ENCODE data around the gene SCT. TPM values are rescaled to one million over a fixed set of nuclear protein-coding genes. Genes with fewer than 3 reads are reported as not detected.

SCT gene
- total and polyA plus RNA-seq, 2 experiments from 2014 or later = 2.6 TPM; not detected in 1

DNA sequence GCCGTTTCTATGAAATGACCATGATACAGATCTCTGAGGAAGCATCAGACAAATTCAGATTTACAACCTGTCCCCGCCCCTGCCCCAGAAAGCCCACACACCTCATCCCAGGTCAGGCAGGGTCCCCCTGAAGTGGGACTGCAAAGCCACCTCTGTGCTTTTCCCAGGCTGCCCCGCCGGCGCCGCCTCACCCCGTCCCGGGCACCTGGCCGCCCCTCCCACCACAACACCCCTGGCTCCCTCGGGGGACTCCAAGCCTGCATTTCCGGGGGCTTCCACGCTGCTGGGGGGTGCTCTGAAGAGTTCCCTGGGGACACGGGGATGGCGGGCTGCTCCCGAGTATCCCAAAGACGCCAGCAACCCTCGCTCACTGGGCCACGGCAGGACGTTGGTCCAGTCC lies 33.3 kb upstream of the SCT start:
- H3K9me2 ChIP-seq (ENCODE audit: insufficient read depth) = no peaks in the 10 kb centered on the region
- no peaks in the 10 kb centered on the region for H3K9me3 Mint-ChIP-seq
- H3K27ac ChIP-seq (ENCODE audit: low read depth) = no peak overlapping the region; the same call in 1 of the 2 replicates
- no peak overlapping the region for H2AFZ ChIP-seq
- TF ChIP-seq EZH2phosphoT487 (IDR thresholded peaks at IDR 0.05; ENCODE audit: unreplicated experiment) (no peak), JUNB (IDR thresholded peaks at IDR 0.05; ENCODE audit: unreplicated experiment) (no peak), NANOG (IDR thresholded peaks at IDR 0.05; ENCODE audit: borderline replicate concordance) (no peak), ETS1 (IDR thresholded peaks at IDR 0.05) (no peak), CREB1 (CRISPR knock-in tag; IDR thresholded peaks at IDR 0.05; ENCODE audit: low read depth) (no peak), EZH2 (IDR thresholded peaks at IDR 0.05; ENCODE audit: low read depth, unreplicated experiment) (no peak), ZNF114 (CRISPR knock-in tag; IDR thresholded peaks at IDR 0.05) (no peak)
- TF ChIP-seq, protein P1, sequence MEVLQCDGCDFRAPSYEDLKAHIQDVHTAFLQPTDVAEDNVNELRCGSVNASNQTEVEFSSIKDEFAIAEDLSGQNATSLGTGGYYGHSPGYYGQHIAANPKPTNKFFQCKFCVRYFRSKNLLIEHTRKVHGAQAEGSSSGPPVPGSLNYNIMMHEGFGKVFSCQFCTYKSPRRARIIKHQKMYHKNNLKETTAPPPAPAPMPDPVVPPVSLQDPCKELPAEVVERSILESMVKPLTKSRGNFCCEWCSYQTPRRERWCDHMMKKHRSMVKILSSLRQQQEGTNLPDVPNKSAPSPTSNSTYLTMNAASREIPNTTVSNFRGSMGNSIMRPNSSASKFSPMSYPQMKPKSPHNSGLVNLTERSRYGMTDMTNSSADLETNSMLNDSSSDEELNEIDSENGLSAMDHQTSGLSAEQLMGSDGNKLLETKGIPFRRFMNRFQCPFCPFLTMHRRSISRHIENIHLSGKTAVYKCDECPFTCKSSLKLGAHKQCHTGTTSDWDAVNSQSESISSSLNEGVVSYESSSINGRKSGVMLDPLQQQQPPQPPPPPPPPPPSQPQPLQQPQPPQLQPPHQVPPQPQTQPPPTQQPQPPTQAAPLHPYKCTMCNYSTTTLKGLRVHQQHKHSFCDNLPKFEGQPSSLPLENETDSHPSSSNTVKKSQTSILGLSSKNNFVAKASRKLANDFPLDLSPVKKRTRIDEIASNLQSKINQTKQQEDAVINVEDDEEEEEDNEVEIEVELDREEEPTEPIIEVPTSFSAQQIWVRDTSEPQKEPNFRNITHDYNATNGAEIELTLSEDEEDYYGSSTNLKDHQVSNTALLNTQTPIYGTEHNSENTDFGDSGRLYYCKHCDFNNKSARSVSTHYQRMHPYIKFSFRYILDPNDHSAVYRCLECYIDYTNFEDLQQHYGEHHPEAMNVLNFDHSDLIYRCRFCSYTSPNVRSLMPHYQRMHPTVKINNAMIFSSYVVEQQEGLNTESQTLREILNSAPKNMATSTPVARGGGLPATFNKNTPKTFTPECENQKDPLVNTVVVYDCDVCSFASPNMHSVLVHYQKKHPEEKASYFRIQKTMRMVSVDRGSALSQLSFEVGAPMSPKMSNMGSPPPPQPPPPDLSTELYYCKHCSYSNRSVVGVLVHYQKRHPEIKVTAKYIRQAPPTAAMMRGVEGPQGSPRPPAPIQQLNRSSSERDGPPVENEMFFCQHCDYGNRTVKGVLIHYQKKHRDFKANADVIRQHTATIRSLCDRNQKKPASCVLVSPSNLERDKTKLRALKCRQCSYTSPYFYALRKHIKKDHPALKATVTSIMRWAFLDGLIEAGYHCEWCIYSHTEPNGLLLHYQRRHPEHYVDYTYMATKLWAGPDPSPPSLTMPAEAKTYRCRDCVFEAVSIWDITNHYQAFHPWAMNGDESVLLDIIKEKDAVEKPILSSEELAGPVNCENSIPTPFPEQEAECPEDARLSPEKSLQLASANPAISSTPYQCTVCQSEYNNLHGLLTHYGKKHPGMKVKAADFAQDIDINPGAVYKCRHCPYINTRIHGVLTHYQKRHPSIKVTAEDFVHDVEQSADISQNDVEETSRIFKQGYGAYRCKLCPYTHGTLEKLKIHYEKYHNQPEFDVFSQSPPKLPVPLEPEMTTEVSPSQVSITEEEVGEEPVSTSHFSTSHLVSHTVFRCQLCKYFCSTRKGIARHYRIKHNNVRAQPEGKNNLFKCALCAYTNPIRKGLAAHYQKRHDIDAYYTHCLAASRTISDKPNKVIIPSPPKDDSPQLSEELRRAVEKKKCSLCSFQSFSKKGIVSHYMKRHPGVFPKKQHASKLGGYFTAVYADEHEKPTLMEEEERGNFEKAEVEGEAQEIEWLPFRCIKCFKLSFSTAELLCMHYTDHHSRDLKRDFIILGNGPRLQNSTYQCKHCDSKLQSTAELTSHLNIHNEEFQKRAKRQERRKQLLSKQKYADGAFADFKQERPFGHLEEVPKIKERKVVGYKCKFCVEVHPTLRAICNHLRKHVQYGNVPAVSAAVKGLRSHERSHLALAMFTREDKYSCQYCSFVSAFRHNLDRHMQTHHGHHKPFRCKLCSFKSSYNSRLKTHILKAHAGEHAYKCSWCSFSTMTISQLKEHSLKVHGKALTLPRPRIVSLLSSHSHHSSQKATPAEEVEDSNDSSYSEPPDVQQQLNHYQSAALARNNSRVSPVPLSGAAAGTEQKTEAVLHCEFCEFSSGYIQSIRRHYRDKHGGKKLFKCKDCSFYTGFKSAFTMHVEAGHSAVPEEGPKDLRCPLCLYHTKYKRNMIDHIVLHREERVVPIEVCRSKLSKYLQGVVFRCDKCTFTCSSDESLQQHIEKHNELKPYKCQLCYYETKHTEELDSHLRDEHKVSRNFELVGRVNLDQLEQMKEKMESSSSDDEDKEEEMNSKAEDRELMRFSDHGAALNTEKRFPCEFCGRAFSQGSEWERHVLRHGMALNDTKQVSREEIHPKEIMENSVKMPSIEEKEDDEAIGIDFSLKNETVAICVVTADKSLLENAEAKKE (CRISPR knock-in tag; IDR thresholded peaks at IDR 0.05) = no peak
- TF ChIP-seq, protein P2, sequence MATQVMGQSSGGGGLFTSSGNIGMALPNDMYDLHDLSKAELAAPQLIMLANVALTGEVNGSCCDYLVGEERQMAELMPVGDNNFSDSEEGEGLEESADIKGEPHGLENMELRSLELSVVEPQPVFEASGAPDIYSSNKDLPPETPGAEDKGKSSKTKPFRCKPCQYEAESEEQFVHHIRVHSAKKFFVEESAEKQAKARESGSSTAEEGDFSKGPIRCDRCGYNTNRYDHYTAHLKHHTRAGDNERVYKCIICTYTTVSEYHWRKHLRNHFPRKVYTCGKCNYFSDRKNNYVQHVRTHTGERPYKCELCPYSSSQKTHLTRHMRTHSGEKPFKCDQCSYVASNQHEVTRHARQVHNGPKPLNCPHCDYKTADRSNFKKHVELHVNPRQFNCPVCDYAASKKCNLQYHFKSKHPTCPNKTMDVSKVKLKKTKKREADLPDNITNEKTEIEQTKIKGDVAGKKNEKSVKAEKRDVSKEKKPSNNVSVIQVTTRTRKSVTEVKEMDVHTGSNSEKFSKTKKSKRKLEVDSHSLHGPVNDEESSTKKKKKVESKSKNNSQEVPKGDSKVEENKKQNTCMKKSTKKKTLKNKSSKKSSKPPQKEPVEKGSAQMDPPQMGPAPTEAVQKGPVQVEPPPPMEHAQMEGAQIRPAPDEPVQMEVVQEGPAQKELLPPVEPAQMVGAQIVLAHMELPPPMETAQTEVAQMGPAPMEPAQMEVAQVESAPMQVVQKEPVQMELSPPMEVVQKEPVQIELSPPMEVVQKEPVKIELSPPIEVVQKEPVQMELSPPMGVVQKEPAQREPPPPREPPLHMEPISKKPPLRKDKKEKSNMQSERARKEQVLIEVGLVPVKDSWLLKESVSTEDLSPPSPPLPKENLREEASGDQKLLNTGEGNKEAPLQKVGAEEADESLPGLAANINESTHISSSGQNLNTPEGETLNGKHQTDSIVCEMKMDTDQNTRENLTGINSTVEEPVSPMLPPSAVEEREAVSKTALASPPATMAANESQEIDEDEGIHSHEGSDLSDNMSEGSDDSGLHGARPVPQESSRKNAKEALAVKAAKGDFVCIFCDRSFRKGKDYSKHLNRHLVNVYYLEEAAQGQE (IDR thresholded peaks at IDR 0.05; ENCODE audit: unreplicated experiment) = no peak
- TF ChIP-seq, protein P3, sequence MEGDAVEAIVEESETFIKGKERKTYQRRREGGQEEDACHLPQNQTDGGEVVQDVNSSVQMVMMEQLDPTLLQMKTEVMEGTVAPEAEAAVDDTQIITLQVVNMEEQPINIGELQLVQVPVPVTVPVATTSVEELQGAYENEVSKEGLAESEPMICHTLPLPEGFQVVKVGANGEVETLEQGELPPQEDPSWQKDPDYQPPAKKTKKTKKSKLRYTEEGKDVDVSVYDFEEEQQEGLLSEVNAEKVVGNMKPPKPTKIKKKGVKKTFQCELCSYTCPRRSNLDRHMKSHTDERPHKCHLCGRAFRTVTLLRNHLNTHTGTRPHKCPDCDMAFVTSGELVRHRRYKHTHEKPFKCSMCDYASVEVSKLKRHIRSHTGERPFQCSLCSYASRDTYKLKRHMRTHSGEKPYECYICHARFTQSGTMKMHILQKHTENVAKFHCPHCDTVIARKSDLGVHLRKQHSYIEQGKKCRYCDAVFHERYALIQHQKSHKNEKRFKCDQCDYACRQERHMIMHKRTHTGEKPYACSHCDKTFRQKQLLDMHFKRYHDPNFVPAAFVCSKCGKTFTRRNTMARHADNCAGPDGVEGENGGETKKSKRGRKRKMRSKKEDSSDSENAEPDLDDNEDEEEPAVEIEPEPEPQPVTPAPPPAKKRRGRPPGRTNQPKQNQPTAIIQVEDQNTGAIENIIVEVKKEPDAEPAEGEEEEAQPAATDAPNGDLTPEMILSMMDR (conservative IDR thresholded peaks at IDR 0.05; ENCODE audit: low read depth in 2 of 2) = no peak
- H3K27me3 Mint-ChIP-seq (ENCODE audit: insufficient read depth, low read depth, poor library complexity) = peaks cover 4% of the 10 kb centered on the region
- H3K4me2 ChIP-seq = no peak overlapping the region
- H3K4me3 Mint-ChIP-seq = no peak overlapping the region
- H3F3A ChIP-seq (replicated peaks; ENCODE audit: low read depth) = peaks cover 18% of the 10 kb centered on the region; the same call in 1 of the 2 replicates
- ATAC-seq (no peak), DNase-seq (ENCODE audit: low spot score) (no peak)
- H4K20me1 ChIP-seq (replicated peaks; ENCODE audit: insufficient read depth) = peaks cover 13% of the 10 kb centered on the region; the same call in 1 of the 2 replicates
- no peak overlapping the region for H3K4me3 ChIP-seq
- 0 out of 3 replicates have a peak, but pooled peaks cover 3% of the 10 kb centered on the region for H3K4me1 Mint-ChIP-seq
- H3K36me3 Mint-ChIP-seq (ENCODE audit: low read depth) = peaks cover 19% of the 10 kb centered on the region
- H3K27ac Mint-ChIP-seq = no peak overlapping the region
- peaks cover 9% of the 10 kb centered on the region for H3K36me3 ChIP-seq (ENCODE audit: insufficient read depth)
- H3K4me1 ChIP-seq (ENCODE audit: insufficient read depth) = no peaks in the 10 kb centered on the region
- H3K79me2 ChIP-seq (replicated peaks; ENCODE audit: insufficient read depth) = peaks cover 3% of the 10 kb centered on the region; the same call in 1 of the 2 replicates
- H3K27me3 ChIP-seq (ENCODE audit: insufficient read depth) = no peaks in the 10 kb centered on the region

Measured in GM23338 (cell line).